Measurements from ENCODE around the gene RNF130. TPM values are rescaled to one million over a fixed set of nuclear protein-coding genes. Genes with fewer than 3 reads are reported as not detected.

Gene RNF130
- total and polyA plus RNA-seq, 9 of the 15 experiments (the other 6 are each of a cell fraction or from before 2014, with no cell fraction given), result 5.8 to 39.4 (median 27.1) TPM

DNA sequence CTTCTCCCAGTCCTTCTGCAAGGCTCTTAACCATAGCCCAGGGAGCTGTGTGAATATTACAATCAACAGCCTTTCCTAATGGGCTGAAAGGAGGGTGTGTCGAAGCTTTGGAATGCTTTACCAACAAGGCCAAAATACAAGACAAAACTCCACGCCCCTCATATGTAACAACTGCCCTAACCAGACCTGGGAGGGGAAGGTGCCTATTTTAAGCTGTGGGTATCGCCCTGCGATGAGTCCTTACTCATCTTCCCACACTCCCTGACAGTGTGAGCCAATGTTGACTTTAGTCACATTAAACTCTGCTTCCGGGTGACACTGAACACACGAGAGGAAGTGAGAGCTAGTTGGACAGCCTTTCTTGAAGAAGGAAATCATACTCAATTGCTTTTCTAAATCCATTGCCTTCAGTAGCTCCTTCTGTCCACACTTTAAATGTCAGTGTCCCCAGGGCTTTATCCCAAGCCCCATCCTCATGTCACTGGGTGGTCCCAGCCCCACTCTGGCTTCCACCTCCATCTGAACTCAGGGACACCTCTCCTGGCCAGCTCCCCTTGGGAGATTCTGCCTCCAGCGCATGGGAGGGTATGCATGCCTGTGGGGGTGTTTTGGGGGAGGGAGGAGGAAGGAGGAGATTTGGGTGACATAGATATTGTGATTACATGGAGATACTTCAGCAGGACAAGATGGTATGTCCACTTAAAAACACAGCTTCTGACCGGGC, 157.4 kb downstream of the RNF130 start (continued):
- TF ChIP-seq, protein P1, sequence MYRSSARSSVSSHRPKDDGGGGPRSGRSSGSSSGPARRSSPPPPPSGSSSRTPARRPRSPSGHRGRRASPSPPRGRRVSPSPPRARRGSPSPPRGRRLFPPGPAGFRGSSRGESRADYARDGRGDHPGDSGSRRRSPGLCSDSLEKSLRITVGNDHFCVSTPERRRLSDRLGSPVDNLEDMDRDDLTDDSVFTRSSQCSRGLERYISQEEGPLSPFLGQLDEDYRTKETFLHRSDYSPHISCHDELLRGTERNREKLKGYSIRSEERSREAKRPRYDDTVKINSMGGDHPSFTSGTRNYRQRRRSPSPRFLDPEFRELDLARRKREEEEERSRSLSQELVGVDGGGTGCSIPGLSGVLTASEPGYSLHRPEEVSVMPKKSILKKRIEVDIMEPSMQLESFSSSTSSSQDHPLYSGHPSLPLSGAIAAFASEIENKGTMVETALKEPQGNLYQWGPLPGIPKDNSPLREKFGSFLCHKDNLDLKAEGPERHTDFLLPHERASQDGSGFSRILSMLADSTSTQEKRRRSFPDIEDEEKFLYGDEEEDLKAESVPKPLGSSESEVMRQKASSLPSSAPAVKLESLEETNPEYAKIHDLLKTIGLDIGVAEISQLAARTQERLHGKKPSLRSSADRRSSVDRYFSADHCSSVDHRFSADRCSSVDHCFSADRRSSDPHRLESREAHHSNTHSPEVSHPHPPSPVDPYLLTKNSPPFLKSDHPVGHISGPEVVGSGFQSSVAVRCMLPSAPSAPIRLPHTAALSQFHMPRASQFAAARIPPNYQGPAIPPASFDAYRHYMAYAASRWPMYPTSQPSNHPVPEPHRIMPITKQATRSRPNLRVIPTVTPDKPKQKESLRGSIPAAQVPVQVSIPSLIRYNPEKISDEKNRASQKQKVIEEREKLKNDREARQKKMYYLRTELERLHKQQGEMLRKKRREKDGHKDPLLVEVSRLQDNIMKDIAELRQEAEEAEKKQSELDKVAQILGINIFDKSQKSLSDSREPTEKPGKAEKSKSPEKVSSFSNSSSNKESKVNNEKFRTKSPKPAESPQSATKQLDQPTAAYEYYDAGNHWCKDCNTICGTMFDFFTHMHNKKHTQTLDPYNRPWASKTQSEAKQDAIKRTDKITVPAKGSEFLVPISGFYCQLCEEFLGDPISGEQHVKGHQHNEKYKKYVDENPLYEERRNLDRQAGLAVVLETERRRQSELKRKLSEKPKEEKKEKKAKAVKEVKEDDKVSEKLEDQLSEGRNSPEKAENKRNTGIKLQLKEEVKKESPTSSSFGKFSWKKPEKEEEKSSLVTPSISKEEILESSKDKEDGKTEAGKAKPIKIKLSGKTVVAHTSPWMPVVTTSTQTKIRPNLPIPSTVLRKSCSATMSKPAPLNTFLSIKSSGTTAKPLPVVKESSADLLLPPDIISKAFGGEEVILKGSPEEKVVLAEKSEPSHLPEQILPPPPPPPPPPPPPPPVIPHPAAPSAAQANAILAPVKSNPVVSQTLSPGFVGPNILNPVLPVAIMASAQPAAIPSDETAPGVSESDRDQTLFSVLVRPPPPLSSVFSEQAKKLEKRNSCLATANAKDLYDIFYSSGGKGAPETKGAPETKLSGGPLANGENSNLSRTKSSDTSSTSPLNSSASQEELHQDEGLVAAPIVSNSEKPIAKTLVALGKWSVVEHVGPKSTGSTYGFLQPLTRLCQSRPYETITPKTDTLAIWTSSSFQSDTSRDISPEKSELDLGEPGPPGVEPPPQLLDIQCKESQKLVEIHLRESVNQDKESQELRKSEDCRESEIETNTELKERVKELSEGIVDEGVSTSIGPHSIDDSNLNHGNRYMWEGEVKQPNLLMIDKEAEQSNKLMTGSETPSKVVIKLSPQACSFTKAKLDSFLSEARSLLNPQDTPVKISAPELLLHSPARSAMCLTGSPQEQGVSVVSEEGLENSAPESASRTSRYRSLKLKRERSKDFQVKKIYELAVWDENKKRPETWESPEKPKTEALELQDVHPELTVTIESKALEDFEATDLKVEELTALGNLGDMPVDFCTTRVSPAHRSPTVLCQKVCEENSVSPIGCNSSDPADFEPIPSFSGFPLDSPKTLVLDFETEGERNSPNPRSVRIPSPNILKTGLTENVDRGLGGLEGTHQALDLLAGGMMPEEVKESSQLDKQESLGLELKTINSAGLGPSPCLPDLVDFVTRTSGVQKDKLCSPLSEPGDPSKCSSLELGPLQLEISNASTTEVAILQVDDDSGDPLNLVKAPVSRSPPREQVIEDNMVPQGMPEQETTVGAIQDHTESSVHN (IDR thresholded peaks at IDR 0.05; ENCODE audit: borderline replicate concordance in 1 of 2, low read depth in 1 of 2), result no peak
- TF ChIP-seq SMARCE1 (IDR thresholded peaks at IDR 0.05), result no peak
- no peak for TF ChIP-seq ZNF507 (tag; conservative IDR thresholded peaks at IDR 0.05)
- TF ChIP-seq IFI16 (CRISPR knock-in tag; IDR thresholded peaks at IDR 0.05), result no peak
- no peak for TF ChIP-seq SMARCB1 (IDR thresholded peaks at IDR 0.05; ENCODE audit: insufficient read length, low read depth)
- TF ChIP-seq ZNF717 (CRISPR knock-in tag; IDR thresholded peaks at IDR 0.05), result no peak
- TF ChIP-seq, protein P2, sequence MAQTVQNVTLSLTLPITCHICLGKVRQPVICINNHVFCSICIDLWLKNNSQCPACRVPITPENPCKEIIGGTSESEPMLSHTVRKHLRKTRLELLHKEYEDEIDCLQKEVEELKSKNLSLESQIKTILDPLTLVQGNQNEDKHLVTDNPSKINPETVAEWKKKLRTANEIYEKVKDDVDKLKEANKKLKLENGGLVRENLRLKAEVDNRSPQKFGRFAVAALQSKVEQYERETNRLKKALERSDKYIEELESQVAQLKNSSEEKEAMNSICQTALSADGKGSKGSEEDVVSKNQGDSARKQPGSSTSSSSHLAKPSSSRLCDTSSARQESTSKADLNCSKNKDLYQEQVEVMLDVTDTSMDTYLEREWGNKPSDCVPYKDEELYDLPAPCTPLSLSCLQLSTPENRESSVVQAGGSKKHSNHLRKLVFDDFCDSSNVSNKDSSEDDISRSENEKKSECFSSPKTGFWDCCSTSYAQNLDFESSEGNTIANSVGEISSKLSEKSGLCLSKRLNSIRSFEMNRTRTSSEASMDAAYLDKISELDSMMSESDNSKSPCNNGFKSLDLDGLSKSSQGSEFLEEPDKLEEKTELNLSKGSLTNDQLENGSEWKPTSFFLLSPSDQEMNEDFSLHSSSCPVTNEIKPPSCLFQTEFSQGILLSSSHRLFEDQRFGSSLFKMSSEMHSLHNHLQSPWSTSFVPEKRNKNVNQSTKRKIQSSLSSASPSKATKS (CRISPR knock-in tag; IDR thresholded peaks at IDR 0.05), result no peak
- no peak for TF ChIP-seq SMAD3 (CRISPR knock-in tag; conservative IDR thresholded peaks at IDR 0.05)
- TF ChIP-seq NR2C1 (IDR thresholded peaks at IDR 0.05), result peak; percentile 87
- TF ChIP-seq NR2C1 (tag; IDR thresholded peaks at IDR 0.05), result peak; percentile 92
- no peak for TF ChIP-seq JUND (IDR thresholded peaks at IDR 0.05; ENCODE audit: borderline replicate concordance, low read depth, low read length)
- TF ChIP-seq JUND (tag; IDR thresholded peaks at IDR 0.05; ENCODE audit: borderline replicate concordance, low read depth, low read length), result 0 out of 3 replicates have a peak, but pooled peaks have one; percentile 20
- TF ChIP-seq, protein P3, sequence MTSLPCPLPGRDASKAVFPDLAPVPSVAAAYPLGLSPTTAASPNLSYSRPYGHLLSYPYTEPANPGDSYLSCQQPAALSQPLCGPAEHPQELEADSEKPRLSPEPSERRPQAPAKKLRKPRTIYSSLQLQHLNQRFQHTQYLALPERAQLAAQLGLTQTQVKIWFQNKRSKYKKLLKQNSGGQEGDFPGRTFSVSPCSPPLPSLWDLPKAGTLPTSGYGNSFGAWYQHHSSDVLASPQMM (CRISPR knock-in tag; IDR thresholded peaks at IDR 0.05), result no peak
- no peak for TF ChIP-seq ZNF668 (CRISPR knock-in tag; IDR thresholded peaks at IDR 0.05)
- TF ChIP-seq U2AF1 (optimal IDR thresholded peaks at IDR 0.05; ENCODE audit: low read depth, low read length), result no peak
- TF ChIP-seq ZBED1 (IDR thresholded peaks at IDR 0.05), result no peak
- no peak for TF ChIP-seq EGR1 (conservative IDR thresholded peaks at IDR 0.05)
- TF ChIP-seq SPI1 (IDR thresholded peaks at IDR 0.05; ENCODE audit: borderline replicate concordance, low read depth, low read length), result peak; percentile 57; the same call in 1 of the 2 replicates
